ENCODE measurements around the gene OR4S2. TPM values are rescaled to one million over a fixed set of nuclear protein-coding genes. Genes with fewer than 3 reads are reported as not detected.

Gene OR4S2
- not detected in 2 replicates for total RNA-seq

GRCh38 chr11:55648027-55648426 lies at the start of gene OR4S2:
TSS of gene OR4S2 (plus strand) at chr11:55648327. CDS start at chr11:55650904, 2,577 bp downstream.

GRCh38 chr11:55607545-55607944 lies 40.6 kb upstream of the OR4S2 start, which contains the start of gene OR4C11:
TSS of gene OR4C11 (minus strand) at chr11:55607645. CDS start at chr11:55604373, 3,272 bp downstream.

GRCh38 chr11:55634813-55635212 lies 13.3 kb upstream of the OR4S2 start, which contains the start of gene OR4P4:
TSS of gene OR4P4 (plus strand) at chr11:55635113.

GRCh38 chr11:55661901-55662300 lies 13.8 kb downstream of the OR4S2 start, which contains the start of gene OR4C6:
TSS of gene OR4C6 (plus strand) at chr11:55662201. CDS start at chr11:55665167, 2,966 bp downstream.

Other genes with a start within 250 kb of the OR4S2 start
- not detected in 2 replicates for gene OR4C15, start 93.9 kb upstream of the OR4S2 start, total RNA-seq
- gene OR4C16, start 76.2 kb upstream of the OR4S2 start, total RNA-seq: not detected in 2 replicates
- not detected in 2 replicates for gene OR4C11, start 40.7 kb upstream of the OR4S2 start, total RNA-seq
- gene OR4P4, start 13.2 kb upstream of the OR4S2 start, total RNA-seq: not detected in 2 replicates
- gene OR4C6, start 13.9 kb downstream of the OR4S2 start, total RNA-seq: not detected in 2 replicates
- gene OR5D13, start 125.1 kb downstream of the OR4S2 start, total RNA-seq: not detected in 2 replicates
- gene OR5D14, start 147.2 kb downstream of the OR4S2 start, total RNA-seq: not detected in 2 replicates
- gene OR5L1, start 163.0 kb downstream of the OR4S2 start, total RNA-seq: not detected in 2 replicates
- not detected in 2 replicates for gene OR5D18, start 171.3 kb downstream of the OR4S2 start, total RNA-seq
- gene OR5L2, start 178.9 kb downstream of the OR4S2 start, total RNA-seq: not detected in 2 replicates
- not detected in 2 replicates for gene OR5D16, start 190.4 kb downstream of the OR4S2 start, total RNA-seq
- not detected in 2 replicates for gene TRIM51, start 235.0 kb downstream of the OR4S2 start, total RNA-seq